ENCODE results near the gene BLM.
"Not testable (repeated sequence)": the region's sequence is repeated elsewhere in the genome, so short reads cannot be mapped to it uniquely, and the experiment has no call there.

Gene BLM

GRCh38 chr15:90818251-90819210 lies 101.4 kb downstream of the BLM start:
- DNase-seq (ENCODE audit: low read depth), result no peak
- no peak overlapping the region for H3K4me3 ChIP-seq (ENCODE audit: low read depth, low read length)
- TF ChIP-seq, protein P1, sequence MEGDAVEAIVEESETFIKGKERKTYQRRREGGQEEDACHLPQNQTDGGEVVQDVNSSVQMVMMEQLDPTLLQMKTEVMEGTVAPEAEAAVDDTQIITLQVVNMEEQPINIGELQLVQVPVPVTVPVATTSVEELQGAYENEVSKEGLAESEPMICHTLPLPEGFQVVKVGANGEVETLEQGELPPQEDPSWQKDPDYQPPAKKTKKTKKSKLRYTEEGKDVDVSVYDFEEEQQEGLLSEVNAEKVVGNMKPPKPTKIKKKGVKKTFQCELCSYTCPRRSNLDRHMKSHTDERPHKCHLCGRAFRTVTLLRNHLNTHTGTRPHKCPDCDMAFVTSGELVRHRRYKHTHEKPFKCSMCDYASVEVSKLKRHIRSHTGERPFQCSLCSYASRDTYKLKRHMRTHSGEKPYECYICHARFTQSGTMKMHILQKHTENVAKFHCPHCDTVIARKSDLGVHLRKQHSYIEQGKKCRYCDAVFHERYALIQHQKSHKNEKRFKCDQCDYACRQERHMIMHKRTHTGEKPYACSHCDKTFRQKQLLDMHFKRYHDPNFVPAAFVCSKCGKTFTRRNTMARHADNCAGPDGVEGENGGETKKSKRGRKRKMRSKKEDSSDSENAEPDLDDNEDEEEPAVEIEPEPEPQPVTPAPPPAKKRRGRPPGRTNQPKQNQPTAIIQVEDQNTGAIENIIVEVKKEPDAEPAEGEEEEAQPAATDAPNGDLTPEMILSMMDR (IDR thresholded peaks at IDR 0.05; ENCODE audit: low read depth, low read length, missing control alignments), result no peak
- in situ Hi-C loops (cut with HindIII; ENCODE audit: low sequenced_read_pairs), result no loop called here

- TF ChIP-seq, protein P1 (IDR thresholded peaks at IDR 0.05; ENCODE audit: low read depth, low read length, missing control alignments), result no peak
- in situ Hi-C loops (cut with HindIII; ENCODE audit: low sequenced_read_pairs), result no loop called here
- no peak overlapping the region for H3K4me3 ChIP-seq (ENCODE audit: low read depth, low read length)
- DNase-seq (ENCODE audit: low read depth), result no peak
Observed at GRCh38 chr15:90819390-90819789, 102.2 kb downstream of the BLM start.

GRCh38 chr15:90819850-90820249 lies 102.7 kb downstream of the BLM start:
- TF ChIP-seq, protein P1 (IDR thresholded peaks at IDR 0.05; ENCODE audit: low read depth, low read length, missing control alignments), result no peak
- no peak for DNase-seq (ENCODE audit: low read depth)
- H3K4me3 ChIP-seq (ENCODE audit: low read depth, low read length), result no peak overlapping the region
- in situ Hi-C loops (cut with HindIII; ENCODE audit: low sequenced_read_pairs), result no loop called here

DNA sequence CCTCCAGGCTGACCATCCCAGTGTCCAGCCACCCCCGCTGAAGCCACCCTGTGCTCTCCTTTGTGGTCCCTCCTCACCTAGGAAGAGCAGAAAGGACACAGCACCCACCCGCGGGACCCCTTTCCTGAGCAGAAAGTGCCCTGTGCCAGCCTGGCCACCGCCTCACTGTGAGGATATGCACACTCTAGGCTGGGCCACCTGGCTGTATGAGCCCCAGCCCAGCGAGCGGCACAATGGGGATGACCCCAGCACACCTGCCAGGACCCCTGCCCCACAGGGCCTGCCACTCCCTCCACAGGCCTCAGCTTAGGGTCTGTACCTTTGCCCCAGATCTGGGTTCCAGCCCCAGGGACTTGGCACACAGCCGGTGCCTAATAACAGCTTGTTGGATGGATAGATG lies 103.3 kb downstream of the BLM start:
- TF ChIP-seq, protein P1 (IDR thresholded peaks at IDR 0.05; ENCODE audit: low read depth, low read length, missing control alignments), result no peak
- no peak for DNase-seq (ENCODE audit: low read depth)
- no peak overlapping the region for H3K4me3 ChIP-seq (ENCODE audit: low read depth, low read length)
- in situ Hi-C loops (cut with HindIII; ENCODE audit: low sequenced_read_pairs), result no loop called here

- no peak overlapping the region for H3K4me3 ChIP-seq (ENCODE audit: low read depth, low read length)
- in situ Hi-C loops (cut with HindIII; ENCODE audit: low sequenced_read_pairs), result no loop called here
- no peak for DNase-seq (ENCODE audit: low read depth)
- TF ChIP-seq, protein P1 (IDR thresholded peaks at IDR 0.05; ENCODE audit: low read depth, low read length, missing control alignments), result no peak
Observed at GRCh38 chr15:90822204-90822955, 105.2 kb downstream of the BLM start.

GRCh38 chr15:90823455-90823974 lies 106.4 kb downstream of the BLM start:
- H3K4me3 ChIP-seq (ENCODE audit: low read depth, low read length), result no peak overlapping the region
- in situ Hi-C loops (cut with HindIII; ENCODE audit: low sequenced_read_pairs), result no loop called here
- DNase-seq (ENCODE audit: low read depth), result no peak
- TF ChIP-seq, protein P1 (IDR thresholded peaks at IDR 0.05; ENCODE audit: low read depth, low read length, missing control alignments), result no peak

DNA sequence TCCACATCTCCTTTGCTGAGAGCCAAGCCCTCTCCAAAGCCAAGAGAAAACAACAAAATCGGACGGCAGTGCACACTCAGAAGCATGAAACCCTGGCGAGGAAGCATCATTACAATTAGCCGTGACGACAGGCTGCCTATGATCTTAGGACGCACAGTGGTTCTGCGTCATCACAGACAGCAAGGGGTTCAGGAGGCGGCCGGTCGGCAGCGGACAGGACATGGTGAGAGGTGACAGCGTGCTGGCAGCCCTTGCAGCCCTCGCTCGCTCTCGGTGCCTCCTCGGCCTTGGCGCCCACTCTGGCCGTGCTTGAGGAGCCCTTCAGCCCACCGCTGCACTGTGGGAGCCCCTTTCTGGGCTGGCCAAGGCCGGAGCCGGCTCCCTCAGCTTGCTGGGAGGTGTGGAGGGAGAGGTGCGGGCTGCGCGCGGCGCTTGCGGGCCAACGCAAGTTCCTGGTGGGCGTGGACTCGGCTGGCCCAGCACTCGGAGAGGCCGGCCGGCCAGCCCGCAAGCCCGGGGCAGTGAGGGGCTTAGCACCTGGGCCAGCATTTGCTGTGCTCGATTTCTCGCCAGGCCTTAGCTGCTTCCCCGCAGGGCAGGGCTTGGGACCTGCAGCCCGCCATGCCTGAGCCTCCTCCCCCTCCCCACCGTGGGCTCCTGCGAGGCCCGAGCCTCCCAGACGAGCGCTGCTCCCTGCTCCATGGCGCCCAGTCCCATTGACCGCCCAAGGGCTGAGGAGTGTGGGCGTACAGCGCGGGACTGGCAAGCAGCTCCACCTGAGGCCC lies 108.2 kb downstream of the BLM start:
- in situ Hi-C loops (cut with HindIII; ENCODE audit: low sequenced_read_pairs); H3K4me3 ChIP-seq (ENCODE audit: low read depth, low read length); DNase-seq (ENCODE audit: low read depth): not testable (repeated sequence)

- in situ Hi-C loops (cut with HindIII; ENCODE audit: low sequenced_read_pairs); H3K4me3 ChIP-seq (ENCODE audit: low read depth, low read length): not testable (repeated sequence)
Observed at GRCh38 chr15:90826206-90826885, 109.2 kb downstream of the BLM start.

More at GRCh38 chr15:90826206-90826885, 109.2 kb downstream of the BLM start:
- not testable (repeated sequence) for DNase-seq (ENCODE audit: low read depth)
